GM19238 (cell line): ENCODE results near the gene HOXB3.

Experiments used
- DNase-seq: peaks from one replicate; pipeline ENCODE4 v3.0.0; 2011; ENCODE audit warnings: low spot score; ENCODE audit not compliant: insufficient read length

Gene HOXB3

GRCh38 chr17:48558057-48558830 is 31.8 kb downstream of the HOXB3 start:
- DNase-seq: no peak

DNA sequence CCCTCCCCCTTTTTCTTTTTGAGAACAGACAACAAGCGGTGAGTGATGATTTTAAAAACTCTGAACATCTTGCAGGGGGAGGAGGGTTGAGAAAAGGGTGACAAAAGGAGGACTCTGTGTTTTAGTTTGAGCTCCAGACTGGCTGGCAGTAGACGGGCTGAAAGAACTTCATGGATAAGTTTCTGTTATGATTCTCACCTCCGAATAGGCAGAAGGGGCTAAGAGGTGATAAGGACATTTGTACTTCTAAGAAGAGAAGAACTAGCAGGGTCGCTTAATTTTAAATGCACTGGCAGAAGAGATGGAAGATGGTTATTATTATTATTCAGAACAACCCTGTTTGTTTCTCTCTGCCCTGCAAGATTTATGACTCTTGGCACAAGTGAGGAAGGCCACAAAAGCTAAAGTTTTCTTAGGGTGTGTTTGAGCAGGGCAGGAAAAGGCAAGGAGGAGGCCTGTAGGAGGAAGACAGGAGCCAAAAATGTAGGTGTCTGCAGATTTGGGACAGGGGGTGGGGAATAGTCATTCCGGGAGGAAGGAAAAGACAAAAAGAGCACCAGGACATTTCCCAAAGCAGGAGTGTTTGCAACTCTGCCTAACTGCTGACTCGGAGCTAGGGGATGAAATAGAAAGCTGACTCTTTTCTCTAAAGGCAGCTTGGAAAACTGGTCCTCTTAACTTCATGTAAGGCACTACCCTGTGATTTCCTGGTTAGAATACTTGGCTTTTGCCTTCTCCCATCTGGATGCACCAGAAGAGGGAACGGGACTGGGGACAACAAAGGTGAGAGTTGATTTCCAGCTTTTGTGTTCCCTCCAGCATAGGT is 33.3 kb downstream of the HOXB3 start:
- DNase-seq: no peak

GRCh38 chr17:48556229-48556575 is 33.8 kb downstream of the HOXB3 start:
- DNase-seq: no peak

DNA sequence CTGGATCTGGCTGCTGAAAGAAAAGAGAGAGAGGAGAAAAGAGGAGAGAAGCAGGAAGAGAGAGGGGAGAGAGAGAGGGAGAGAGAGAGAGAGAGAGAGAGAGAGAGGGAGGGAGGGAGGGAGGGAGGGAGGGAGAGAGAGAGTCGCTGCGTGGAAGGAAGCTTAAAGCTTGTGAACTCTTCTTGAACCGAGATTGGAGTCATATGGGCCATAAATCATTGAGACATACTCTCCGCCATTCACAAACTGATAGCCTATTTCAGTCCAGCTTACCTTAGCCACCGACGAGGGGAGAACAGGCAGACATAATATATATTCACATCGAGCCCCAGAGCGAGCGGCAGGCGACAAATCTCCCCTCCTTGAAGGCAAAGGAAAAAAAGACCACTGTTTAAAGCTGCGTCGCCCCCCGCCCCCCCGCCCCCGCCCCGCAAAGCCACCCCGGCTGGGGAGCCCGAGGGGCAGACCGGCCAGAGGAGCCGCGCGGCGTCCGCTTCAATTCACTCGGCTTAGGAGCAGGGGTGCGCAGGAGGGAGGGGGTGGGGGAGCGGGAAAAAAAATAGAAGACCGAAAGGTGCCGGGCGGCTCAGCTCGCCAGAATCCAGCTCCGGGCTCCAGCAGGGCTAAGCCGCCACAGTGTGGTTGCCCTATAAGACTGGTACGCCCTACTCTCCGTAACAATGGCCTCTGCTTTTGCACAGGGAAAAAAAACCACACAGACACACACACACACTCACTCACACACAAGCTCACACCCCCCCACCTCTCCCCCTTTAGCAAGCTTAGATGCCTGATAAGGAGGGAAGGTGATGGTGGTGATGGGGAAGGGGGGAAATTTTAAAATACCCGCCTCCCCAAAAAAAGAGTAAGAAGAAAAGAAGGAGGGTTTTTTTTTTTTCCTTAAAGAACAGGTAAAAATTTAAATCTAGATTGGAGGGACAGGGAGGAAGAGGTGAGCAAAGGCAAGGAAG is 34.5 kb downstream of the HOXB3 start:
- DNase-seq: no peak

DNA sequence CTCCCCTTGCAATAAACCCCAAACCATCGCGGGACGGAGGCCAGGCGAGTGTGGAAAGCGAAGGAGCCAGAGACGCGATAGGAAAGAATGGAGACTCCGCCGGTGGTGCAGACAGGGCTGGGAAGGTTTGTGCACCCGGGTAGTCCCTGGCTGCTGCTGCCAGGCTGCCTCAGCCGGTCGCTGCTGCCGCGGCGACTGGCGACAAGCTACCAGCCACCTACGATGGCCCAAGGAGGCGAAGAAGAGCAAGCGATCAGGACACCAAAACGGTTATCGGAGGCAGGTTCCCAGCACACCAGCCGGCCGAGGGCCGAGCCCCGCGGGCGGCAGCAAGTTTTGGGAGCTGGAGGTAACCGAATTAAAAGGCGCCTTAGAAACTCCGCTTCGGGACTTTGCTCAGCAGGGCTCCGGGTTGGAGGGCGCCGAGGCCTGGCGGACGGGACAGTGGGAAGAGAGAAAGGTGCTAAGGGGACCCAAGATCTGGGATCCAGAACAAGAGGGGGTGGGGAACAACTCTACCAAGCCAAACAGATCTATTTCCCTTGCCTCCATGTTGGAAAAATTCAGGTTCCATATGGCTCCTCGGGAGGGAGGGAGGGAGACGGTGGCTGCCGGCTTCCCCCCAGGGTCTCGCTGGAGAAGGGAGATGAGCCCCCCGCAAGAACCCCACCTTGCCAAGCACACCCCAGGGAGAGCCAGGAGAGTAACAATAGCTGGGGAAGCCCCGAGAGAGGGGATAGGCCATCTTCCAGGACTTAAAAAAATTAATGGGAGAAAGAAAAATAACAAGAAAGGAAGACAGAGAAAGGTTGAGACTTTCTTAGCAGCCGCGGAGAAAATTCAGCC is 35.4 kb downstream of the HOXB3 start:
- DNase-seq: no peak

DNA sequence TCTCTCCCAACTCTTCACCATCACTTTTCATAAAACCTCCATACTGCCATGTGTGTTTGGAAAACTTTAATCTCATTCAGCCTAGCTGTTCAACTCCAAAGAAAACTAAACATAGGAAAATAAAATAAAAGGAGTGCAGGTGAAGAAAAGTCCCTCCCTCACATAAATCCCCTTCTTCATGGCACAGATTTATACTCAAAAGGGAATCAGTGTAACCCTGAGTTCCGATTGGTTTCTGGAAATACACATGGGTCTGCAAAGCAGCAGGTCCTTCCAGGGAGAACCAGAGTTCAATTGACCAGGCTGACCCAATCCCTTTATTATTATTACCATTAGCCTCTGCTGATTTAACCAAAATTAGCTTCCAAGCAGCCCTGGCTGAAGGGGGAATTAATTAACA is 36.2 kb downstream of the HOXB3 start:
- DNase-seq: no peak

GRCh38 chr17:48553190-48553547 is 36.9 kb downstream of the HOXB3 start:
- DNase-seq: no peak

DNA sequence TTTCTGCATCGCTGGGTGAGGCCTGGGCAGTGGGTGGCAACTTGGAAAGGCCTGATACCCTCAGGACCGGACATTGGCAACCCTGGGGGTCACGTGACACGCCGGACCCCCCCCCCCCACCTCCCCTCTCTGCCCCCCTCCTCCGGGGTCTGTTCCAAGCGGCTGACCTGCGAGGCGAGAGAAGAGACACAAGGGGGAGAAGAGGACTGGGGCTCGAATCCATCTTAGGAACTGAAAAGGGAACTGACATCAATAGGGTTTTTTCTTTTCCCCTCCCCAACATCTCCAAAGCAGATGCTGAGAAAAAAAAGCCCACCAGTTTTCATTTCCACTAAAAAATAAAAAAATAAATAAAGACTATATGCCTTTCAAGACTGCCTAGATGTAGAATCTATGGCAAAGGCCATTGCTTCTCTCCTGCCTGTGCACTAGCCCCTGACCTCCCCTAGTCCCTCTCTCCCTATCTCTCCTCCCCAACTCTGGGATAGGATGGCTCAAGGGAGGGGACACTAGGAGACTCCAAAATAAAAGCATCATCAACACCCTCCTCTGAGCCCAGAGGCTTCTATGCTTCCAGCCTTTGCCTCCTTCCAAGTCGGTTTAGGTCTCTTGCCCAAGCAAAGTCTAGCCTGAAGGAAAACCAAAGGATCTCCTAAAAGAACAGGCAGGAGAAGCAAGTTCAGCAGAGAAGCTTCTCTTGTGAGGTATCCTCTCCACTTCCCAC is 37.4 kb downstream of the HOXB3 start:
- DNase-seq: no peak

DNA sequence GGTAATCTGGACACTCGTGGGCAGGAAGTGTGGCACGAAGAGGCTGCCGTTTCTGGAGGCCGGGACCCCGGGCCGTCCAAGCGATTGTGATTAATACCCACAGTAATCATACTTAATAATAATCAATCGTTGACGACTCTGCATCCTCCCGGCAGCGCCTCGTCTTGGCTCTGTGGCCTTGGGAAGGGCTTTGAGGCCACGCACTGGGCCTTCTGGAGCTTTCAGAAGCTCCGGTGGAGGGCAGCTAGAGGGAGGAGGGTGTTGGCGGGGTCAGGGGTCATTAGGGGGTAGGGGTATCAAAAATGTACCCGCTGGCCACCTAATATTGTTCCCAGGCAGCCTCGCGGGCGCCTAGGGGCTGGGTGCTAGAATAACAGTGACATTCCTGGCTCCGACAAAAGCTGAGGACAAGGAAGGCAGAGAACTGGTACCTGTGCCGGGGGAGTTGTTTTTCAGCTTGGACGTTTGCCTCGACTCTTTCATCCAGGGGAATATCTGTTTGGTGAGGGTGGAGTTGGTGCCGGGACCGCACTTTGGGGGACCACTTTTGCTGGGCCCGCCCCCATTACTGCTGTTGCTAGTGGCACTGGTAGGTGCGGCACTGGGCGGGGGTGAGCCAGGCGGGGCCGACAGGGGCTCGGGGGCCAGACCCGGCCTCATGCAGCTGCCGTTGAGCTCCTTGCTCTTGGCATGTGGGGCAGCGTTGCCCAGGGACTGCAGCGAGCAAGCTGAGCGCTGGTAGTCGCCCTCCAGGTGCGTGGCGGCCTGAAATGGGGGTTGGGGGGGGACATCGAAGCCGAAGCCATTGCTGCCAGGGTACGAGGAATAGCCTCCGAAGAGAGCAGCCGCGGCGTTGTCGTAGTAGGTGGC is 38.2 kb downstream of the HOXB3 start:
- DNase-seq: no peak

- DNase-seq: no peak
Measured at GRCh38 chr17:48551214-48551555, 38.9 kb downstream of the HOXB3 start.

- DNase-seq: no peak
Measured at GRCh38 chr17:48550502-48551213, 39.4 kb downstream of the HOXB3 start.

DNA sequence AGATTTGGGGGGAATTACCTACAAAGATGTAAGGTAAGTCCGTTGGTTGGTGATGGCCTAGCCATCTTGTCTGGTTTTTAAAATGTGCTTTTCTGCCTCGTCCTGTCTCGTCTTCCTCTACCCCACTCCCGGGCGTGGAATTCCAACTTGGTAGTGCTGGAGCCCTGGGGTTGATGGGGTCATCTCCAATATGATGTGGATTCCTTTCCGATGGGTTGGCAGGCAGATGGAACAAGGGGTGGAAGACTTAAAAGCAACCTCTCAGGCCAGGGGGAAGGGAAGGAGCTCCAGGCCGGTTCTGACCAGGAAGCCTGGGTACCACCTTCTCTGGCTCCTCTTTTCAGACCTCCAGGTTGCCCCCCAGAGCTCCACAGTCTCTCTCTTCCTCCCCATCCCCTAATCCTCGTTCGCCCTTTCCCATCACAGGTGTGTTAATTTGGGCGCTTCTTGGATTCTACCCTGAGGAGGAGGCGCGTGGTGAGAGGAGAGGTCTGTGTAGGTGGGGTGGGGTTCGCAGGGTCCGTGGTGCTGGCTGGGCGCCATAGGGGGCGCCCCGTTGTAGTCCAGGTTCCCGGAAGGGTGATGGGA is 40.0 kb downstream of the HOXB3 start:
- no peak for DNase-seq

DNA sequence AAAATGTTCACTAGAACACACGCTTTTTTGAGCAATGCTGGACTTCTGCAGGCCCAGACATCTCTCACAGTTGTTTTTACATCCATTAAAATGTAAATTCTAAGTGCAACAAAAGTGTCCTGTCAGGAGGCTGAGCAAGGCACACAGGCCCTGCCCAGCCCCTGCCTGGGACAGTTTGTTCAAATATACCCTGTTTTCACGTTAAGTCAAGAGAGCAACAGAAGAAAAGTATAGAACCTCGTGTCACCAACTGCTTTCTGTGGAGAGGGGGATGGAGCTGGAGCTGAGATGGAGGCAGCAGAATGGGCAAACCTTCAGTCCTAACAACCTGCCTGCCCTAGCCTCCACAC is 40.8 kb downstream of the HOXB3 start:
- DNase-seq: no peak

GRCh38 chr17:48548523-48549280 is 41.3 kb downstream of the HOXB3 start:
- no peak for DNase-seq

DNA sequence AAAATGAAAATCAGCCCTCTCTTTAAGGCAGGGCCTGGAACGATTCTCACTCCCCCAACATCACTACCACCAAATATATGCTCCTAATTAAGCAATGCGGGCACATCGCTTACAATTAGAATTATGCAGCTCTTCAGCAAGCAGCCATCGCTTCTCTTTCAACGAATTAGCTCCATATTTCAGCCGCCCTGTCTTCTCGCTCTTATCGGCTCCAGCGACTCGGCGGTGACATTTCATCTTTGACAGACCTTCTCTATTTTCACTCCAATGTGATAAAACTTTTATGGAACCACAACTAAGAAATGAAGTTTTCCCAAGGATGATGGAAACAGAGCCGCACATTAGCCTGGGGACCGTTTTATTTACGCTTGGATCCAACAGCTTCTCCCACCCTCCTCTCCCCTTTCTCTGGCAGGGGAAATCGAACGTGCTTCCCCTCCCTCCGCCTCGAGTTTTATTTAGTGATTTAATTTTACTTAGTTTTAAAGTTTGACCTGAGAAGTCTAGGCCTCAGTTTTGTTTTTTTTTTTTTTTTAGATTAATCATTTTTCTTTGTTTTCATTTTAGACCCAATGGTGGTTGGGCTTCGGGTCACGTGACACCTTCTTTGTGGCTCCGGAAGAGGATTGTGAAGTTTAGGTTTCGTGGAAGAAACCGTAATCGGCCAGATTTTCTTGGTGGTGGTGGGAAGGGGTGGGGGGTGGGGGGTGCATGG is 42.1 kb downstream of the HOXB3 start:
- no peak for DNase-seq

DNA sequence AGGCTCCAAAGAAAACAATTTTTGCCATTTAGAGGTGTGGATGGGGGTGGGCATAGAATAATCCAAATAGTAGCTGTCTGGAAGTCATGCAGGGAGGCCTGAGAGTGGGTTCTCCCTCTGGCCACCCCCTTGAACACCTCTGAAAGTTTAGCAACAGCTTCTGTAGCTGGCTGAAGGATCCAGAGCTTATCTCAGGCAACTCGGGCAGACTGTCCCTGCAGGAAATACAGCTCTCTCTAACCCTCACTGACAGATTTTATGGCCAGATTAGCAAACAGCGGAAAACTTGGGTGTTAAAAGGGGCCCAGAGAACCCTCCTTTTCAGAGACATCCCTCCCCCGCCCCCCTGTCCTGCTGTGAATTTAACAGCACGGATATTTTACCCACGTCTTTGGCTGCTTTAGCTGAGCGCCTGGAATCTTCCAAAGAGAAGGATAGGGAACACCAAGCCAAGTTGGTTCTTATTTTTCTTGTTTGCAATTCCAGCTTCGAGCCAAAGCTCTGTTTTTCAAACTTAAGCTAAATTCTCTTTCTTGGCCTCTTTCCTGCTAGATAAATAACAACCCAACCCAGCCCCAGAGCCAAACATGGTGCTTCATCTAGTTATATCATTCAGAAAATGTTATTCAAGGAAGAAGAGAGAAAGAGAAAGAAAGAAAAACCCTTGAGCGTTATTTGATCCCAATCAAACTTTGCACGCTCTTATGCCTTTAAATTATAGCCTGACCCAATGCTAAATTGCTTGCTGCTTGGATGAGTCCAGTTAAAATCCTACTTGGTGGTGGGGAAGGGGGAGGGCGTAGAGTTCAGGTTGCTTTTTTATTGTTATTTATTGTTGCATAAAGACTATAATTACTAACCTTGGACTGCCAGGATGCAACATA is 42.9 kb downstream of the HOXB3 start:
- no peak for DNase-seq
